ENCODE data around the gene ARHGEF16.

The ARHGEF16 gene

GRCh38 chr1:3442331-3442730 is 12.1 kb upstream of the ARHGEF16 start:
- no peak overlapping the region for H3K4me3 ChIP-seq (replicated peaks; ENCODE audit: low read depth, low read length)
- no peak for TF ChIP-seq CTCF (IDR thresholded peaks at IDR 0.05; ENCODE audit: low read depth, low read length, missing control alignments)
- no peak for DNase-seq (ENCODE audit: extremely low read depth, low read depth)

- H3K4me3 ChIP-seq (replicated peaks; ENCODE audit: low read depth, low read length) = no peak overlapping the region
- TF ChIP-seq CTCF (IDR thresholded peaks at IDR 0.05; ENCODE audit: low read depth, low read length, missing control alignments) = no peak
- no peak for DNase-seq (ENCODE audit: extremely low read depth, low read depth)
Measured at GRCh38 chr1:3442901-3443300, 11.6 kb upstream of the ARHGEF16 start.

GRCh38 chr1:3443807-3444206 is 10.7 kb upstream of the ARHGEF16 start:
- no peak for DNase-seq (ENCODE audit: extremely low read depth, low read depth)
- H3K4me3 ChIP-seq (replicated peaks; ENCODE audit: low read depth, low read length) = no peak overlapping the region
- TF ChIP-seq CTCF (IDR thresholded peaks at IDR 0.05; ENCODE audit: low read depth, low read length, missing control alignments) = no peak

GRCh38 chr1:3444298-3444697 is 10.2 kb upstream of the ARHGEF16 start:
- no peak for DNase-seq (ENCODE audit: extremely low read depth, low read depth)
- TF ChIP-seq CTCF (IDR thresholded peaks at IDR 0.05; ENCODE audit: low read depth, low read length, missing control alignments) = no peak
- H3K4me3 ChIP-seq (replicated peaks; ENCODE audit: low read depth, low read length) = no peak overlapping the region

GRCh38 chr1:3444736-3445135 is 9.7 kb upstream of the ARHGEF16 start:
- no peak overlapping the region for H3K4me3 ChIP-seq (replicated peaks; ENCODE audit: low read depth, low read length)
- no peak for TF ChIP-seq CTCF (IDR thresholded peaks at IDR 0.05; ENCODE audit: low read depth, low read length, missing control alignments)
- DNase-seq (ENCODE audit: extremely low read depth, low read depth) = no peak

GRCh38 chr1:3450202-3450863 is 4.1 kb upstream of the ARHGEF16 start:
- no peak for DNase-seq (ENCODE audit: extremely low read depth, low read depth)
- TF ChIP-seq CTCF (IDR thresholded peaks at IDR 0.05; ENCODE audit: low read depth, low read length, missing control alignments) = no peak
- H3K4me3 ChIP-seq (replicated peaks; ENCODE audit: low read depth, low read length) = no peak overlapping the region

- DNase-seq (ENCODE audit: extremely low read depth, low read depth) = no peak
- H3K4me3 ChIP-seq (replicated peaks; ENCODE audit: low read depth, low read length) = no peak overlapping the region
- TF ChIP-seq CTCF (IDR thresholded peaks at IDR 0.05; ENCODE audit: low read depth, low read length, missing control alignments) = no peak
Measured at GRCh38 chr1:3450983-3451382, 3.5 kb upstream of the ARHGEF16 start.
